Lower leg skin (tissue), 4 donors: ENCODE results near the gene TRIM65. TPM values are rescaled to one million over a fixed set of nuclear protein-coding genes. Genes with fewer than 3 reads are reported as not detected.

Source experiments
- DNase-seq, 2 donors: peaks; one replicate each; pipeline ENCODE4 v3.0.0-alpha.2; 2019; ENCODE audit warnings: low spot score in 2 of 2
- H3K4me3 ChIP-seq: fragments of 200-600 bp; sonication (generic); 2 replicates; pipeline ENCODE4 v1.5.1; 2017; ENCODE audit warnings: mild to moderate bottlenecking, low read depth; ENCODE audit not compliant: poor library complexity, severe bottlenecking
- CTCF ChIP-seq, 3 donors: fragments of 450-650 bp; IDR thresholded peaks; one replicate each; pipeline ENCODE4 v1.5.1; 2016; ENCODE audit warnings: antibody characterized with exemption in 3 of 3, mild to moderate bottlenecking in 3 of 3, moderate library complexity in 2 of 3
- POLR2A ChIP-seq, 2 donors: fragments of 450-650 bp; IDR thresholded peaks; one replicate each; pipeline ENCODE4 v1.6.1; 2016 to 2017; ENCODE audit warnings: antibody characterized with exemption in 2 of 2, mild to moderate bottlenecking in 1 of 2, moderate library complexity in 1 of 2
- WGBS, 2 donors: methylation state at CpG; one replicate each; pipeline ENCODE4 v1.1.5; 2018; 5-methylcytosine and 5-hydroxymethylcytosine counted together
- intact Hi-C: fragments of 100-400 bp; cut with DNase I; formaldehyde crosslinking; loops from one replicate; pipeline ENCODE4 v1.15.0; 2023; ENCODE audit warnings: low total_unique reads
- total RNA-seq, 4 donors: library from RNA; depleted of rRNA; stranded (reverse); fragments of >200 nt; gene quantifications; one replicate each; pipeline ENCODE4 v1.1.0, GENCODE V29; 2016

Gene TRIM65
- total RNA-seq, 4 donors from 2014 or later, result 23.1 to 36.3 (median 32.2) TPM

DNA sequence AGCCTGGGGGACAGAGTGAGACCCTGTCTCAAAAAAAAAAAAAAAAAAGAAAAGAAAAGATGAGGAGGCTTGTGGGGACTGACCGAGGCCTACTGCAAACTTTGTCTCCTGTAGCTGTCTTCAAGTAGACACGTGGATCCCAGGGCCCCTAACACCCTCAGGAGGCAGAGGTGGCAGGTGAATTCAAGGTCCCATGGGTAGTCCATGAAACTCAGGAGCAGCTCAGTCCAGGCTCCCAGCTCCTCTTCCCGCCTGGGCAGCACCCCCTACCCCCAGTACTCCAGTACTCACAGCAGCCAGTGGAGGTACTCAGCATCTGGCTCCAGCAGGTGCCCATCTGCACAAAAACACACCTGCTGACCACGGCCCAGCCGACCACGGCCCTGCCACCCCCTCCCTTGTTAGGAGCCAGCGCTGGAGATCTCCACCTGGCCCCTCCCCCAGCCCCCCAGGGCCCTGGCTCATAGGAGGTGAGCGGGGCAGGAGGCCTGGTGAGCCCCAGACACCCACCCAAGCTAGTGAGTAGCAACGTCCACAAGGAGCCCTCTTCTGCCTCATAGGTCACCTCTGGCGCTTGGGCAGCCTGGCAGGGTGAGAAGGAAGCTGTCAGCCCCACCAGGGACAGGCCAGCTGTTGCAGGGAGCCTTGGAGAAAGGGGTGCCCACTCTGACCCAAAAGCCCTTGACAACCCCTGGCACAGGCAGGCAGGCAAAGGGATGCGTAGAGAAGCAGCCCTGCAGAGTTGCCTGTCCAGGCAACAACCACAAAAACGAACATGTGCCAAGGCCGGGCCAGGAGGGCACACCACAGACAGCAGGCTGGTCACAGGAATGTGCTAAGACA is 4.2 kb upstream of the TRIM65 start:
- DNase-seq, result no peak
- WGBS, 2 donors, result 82 to 86% methylated on average over 13 of the region's 13 CpGs
- H3K4me3 ChIP-seq, result no peak overlapping the region
- TF ChIP-seq POLR2A (IDR thresholded peaks at IDR 0.05), result no peak
- no peak for TF ChIP-seq CTCF (IDR thresholded peaks at IDR 0.05)
- intact Hi-C loops, result no loop called here

- TF ChIP-seq CTCF (IDR thresholded peaks at IDR 0.05) (no peak), POLR2A (IDR thresholded peaks at IDR 0.05) (no peak)
- intact Hi-C loops, result no loop called here
- no peak for DNase-seq
Measured at GRCh38 chr17:75899767-75900468, 3.2 kb upstream of the TRIM65 start.

DNA sequence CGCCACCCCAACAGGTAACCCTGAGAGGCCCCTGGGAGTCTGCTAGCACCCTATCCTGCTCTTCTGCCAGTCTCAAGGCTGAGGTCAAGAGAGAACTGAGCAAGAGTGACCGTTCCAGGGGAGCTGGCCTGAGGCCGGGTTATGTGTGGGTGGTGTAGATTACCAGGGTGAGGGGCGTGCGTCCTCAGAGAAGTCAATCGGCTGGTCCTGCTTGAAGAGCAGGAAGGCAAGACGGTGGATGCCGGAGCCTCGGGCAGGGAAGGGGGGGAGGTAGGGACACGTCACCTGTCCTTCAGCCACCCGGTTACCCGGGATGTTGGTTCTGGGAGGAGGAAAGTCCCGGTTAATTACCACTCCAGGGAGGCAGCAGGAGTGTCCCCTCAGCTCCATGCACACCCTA is 2.6 kb upstream of the TRIM65 start:
- 86 to 88% methylated on average over 13 of the region's 13 CpGs for WGBS, 2 donors
- H3K4me3 ChIP-seq, result no peak overlapping the region
- TF ChIP-seq CTCF (IDR thresholded peaks at IDR 0.05) (no peak), POLR2A (IDR thresholded peaks at IDR 0.05) (no peak)
- DNase-seq, result no peak
- intact Hi-C loops, result no loop called here

More at GRCh38 chr17:75899767-75900468, 3.2 kb upstream of the TRIM65 start:
- H3K4me3 ChIP-seq, result no peak overlapping the region
- WGBS, 2 donors, result 81 to 87% methylated on average over 15 to 22 of the region's 23 CpGs

- intact Hi-C loops, result no loop called here
- no peak overlapping the region for H3K4me3 ChIP-seq
- no peak for DNase-seq
- TF ChIP-seq POLR2A (IDR thresholded peaks at IDR 0.05) (no peak), CTCF (IDR thresholded peaks at IDR 0.05) (no peak)
- 95 to 97% methylated on average over 13 to 16 of the region's 16 CpGs for WGBS, 2 donors
Measured at GRCh38 chr17:75898791-75899190, 2.0 kb upstream of the TRIM65 start.

GRCh38 chr17:75898065-75898464 is 1.3 kb upstream of the TRIM65 start:
- no peak overlapping the region for H3K4me3 ChIP-seq
- DNase-seq, result no peak
- 58 to 71% methylated on average over 5 to 8 of the region's 8 CpGs for WGBS, 2 donors
- intact Hi-C loops, result no loop called here
- TF ChIP-seq POLR2A (IDR thresholded peaks at IDR 0.05) (no peak), CTCF (IDR thresholded peaks at IDR 0.05) (no peak)
